Suprapubic skin (tissue), 4 donors: ENCODE measurements around the gene ILRUN.
A peak's percentile ranks its signal among the peaks of the same experiment; 100 is the strongest.

Experiments used
- EP300 ChIP-seq: sonication (generic); formaldehyde crosslinking; IDR thresholded peaks from one replicate; pipeline ENCODE4 v1.6.1; 2017; ENCODE audit warnings: antibody characterized with exemption
- POLR2A ChIP-seq, 2 donors: fragments of 450-650 bp; IDR thresholded peaks; one replicate each; pipeline ENCODE4 v1.6.1; 2017; ENCODE audit warnings: antibody characterized with exemption in 2 of 2, mild to moderate bottlenecking in 2 of 2, moderate library complexity in 2 of 2
- POLR2AphosphoS5 ChIP-seq, 3 donors: sonication (generic); formaldehyde crosslinking; IDR thresholded peaks; one replicate each; pipeline ENCODE4 v1.6.1; 2017; ENCODE audit warnings: antibody characterized with exemption in 3 of 3
- TF ChIP-seq, protein P1 (sequence below), 2 donors: fragments of 200-600 bp in 1 of 2; fragments of 450-650 bp in 1 of 2; sonication (generic) in 1 of 2; IDR thresholded peaks; one replicate each; pipeline ENCODE4 v1.5.1; 2016 to 2019; ENCODE audit warnings: antibody characterized with exemption in 2 of 2, mild to moderate bottlenecking in 1 of 2, moderate library complexity in 1 of 2

DNA sequence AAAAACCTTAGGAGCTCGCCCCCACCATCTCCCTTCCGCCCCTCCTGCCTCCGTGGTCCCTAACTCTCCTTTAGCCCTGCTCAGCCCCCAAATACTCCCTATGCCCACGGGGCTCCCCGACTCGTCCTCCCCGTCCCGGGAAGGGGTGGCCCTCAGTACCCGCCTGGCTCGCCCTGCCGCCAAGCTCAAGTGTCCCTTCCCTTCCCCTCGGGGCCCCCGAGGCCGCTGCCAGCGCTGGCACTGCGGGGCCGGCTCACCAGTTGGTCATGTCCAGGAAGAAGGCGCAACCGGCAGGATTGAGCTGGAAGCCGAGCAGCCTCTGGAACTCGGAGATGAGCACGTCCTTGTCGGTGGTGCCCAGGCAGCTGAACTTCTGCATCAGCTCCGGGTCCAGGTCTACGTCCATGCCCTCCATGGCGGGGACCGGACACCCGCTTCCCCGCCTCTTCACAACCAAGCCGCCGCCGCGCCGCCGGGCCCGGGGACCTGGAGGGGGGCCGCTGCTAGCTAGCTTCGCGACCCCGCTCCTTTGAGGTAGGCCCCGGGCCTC lies 303 bp downstream of the ILRUN start:
- TF ChIP-seq, protein P1, sequence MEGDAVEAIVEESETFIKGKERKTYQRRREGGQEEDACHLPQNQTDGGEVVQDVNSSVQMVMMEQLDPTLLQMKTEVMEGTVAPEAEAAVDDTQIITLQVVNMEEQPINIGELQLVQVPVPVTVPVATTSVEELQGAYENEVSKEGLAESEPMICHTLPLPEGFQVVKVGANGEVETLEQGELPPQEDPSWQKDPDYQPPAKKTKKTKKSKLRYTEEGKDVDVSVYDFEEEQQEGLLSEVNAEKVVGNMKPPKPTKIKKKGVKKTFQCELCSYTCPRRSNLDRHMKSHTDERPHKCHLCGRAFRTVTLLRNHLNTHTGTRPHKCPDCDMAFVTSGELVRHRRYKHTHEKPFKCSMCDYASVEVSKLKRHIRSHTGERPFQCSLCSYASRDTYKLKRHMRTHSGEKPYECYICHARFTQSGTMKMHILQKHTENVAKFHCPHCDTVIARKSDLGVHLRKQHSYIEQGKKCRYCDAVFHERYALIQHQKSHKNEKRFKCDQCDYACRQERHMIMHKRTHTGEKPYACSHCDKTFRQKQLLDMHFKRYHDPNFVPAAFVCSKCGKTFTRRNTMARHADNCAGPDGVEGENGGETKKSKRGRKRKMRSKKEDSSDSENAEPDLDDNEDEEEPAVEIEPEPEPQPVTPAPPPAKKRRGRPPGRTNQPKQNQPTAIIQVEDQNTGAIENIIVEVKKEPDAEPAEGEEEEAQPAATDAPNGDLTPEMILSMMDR (IDR thresholded peaks at IDR 0.05), result no peak
- no peak for TF ChIP-seq POLR2A (IDR thresholded peaks at IDR 0.05)
- no peak for TF ChIP-seq EP300
- peak in 1 of 3 donors; percentile 49 for TF ChIP-seq POLR2AphosphoS5 (IDR thresholded peaks at IDR 0.05)
